Stomach (tissue), 9 donors: Measurements from ENCODE around the gene RPRD1B. TPM values are rescaled to one million over a fixed set of nuclear protein-coding genes. Genes with fewer than 3 reads are reported as not detected.

Source experiments
- DNase-seq, 2 donors: peaks; one replicate each; pipeline versions ENCODE4 v3.0.0 to v3.0.0-alpha.2; 2013 to 2019
- H3K27ac ChIP-seq, 5 donors: fragments of 200-600 bp in 4 of 5; sonication (generic) in 4 of 5; one replicate each; pipeline ENCODE4 v1.5.1; 2013 to 2019; ENCODE audit warnings: mild to moderate bottlenecking in 1 of 5, moderate library complexity in 1 of 5
- H3K27me3 ChIP-seq, 3 donors: fragments of 200-600 bp; sonication (generic); one replicate each; pipeline ENCODE4 v1.5.1; 2017 to 2019; ENCODE audit warnings: mixed run types in 1 of 3
- H3K36me3 ChIP-seq, 4 donors: fragments of 200-600 bp; sonication (generic); 1 replicate in 3 of 4; 2 replicates in 1 of 4; pipeline ENCODE4 v1.5.1; 2016 to 2019
- H3K4me1 ChIP-seq, 4 donors: fragments of 200-600 bp; sonication (generic); one replicate each; pipeline ENCODE4 v1.5.1; 2016 to 2019
- H3K4me3 ChIP-seq, 4 donors: fragments of 200-600 bp; sonication (generic) in 3 of 4; one replicate each; pipeline ENCODE4 v1.5.1; 2016 to 2019; ENCODE audit warnings: mild to moderate bottlenecking in 1 of 4
- H3K9me3 ChIP-seq, 4 donors: fragments of 200-600 bp; sonication (generic); one replicate each; pipeline ENCODE4 v1.5.1; 2016 to 2019
- CTCF ChIP-seq, 7 experiments: fragments of 450-650 bp in 4 of 7; fragments of 200-600 bp in 3 of 7; sonication (generic) in 3 of 7; IDR thresholded peaks; one replicate each; pipeline ENCODE4 v1.5.1; 2016 to 2019; ENCODE audit warnings: antibody characterized with exemption in 7 of 7, control low read depth in 2 of 7, mild to moderate bottlenecking in 1 of 7
- EP300 ChIP-seq: sonication (generic); formaldehyde crosslinking; IDR thresholded peaks from one replicate; pipeline ENCODE4 v1.6.1; 2017; ENCODE audit warnings: antibody characterized with exemption
- POLR2A ChIP-seq, 4 donors: fragments of 450-650 bp; IDR thresholded peaks; one replicate each; pipeline ENCODE4 v1.6.1; 2016; ENCODE audit warnings: antibody characterized with exemption in 4 of 4, control low read depth in 2 of 4, mild to moderate bottlenecking in 1 of 4, moderate library complexity in 1 of 4
- POLR2AphosphoS5 ChIP-seq, 3 donors: sonication (generic); formaldehyde crosslinking; IDR thresholded peaks; one replicate each; pipeline ENCODE4 v1.6.1; 2016; ENCODE audit warnings: antibody characterized with exemption in 3 of 3
- WGBS, 5 donors: extraction: QIAGEN DNeasy Blood & Tissue Kit in 3 of 5; methylation state at CpG; one replicate each; pipeline versions ENCODE4 v1.1.5 to v1.1.7; 2013 to 2018; 5-methylcytosine and 5-hydroxymethylcytosine counted together
- intact Hi-C: fragments of 100-400 bp; cut with DNase I; formaldehyde crosslinking; loops from one replicate; pipeline ENCODE4 v1.15.1; 2023; ENCODE audit warnings: low total_unique reads
- polyA plus RNA-seq, 3 donors: library from polyadenylated mRNA; stranded (reverse); fragments of 200-250 nt; gene quantifications; one replicate each; pipeline ENCODE4 v1.2.3, GENCODE V29; 2013
- total RNA-seq, 5 donors: library from RNA; depleted of rRNA; stranded (reverse); fragments of >200 nt; gene quantifications; one replicate each; pipeline versions ENCODE4 v1.1.0 to v1.2.3, GENCODE V29; 2014 to 2016
- donor health status: healthy with polysubstance abuse.
- donor health status: Bipolar disorder and iron deficiency.
- donor health status: healthy.

RPRD1B gene
- total and polyA plus RNA-seq, 8 donors, result 8.0 to 60.0 (median 17.8) TPM

DNA sequence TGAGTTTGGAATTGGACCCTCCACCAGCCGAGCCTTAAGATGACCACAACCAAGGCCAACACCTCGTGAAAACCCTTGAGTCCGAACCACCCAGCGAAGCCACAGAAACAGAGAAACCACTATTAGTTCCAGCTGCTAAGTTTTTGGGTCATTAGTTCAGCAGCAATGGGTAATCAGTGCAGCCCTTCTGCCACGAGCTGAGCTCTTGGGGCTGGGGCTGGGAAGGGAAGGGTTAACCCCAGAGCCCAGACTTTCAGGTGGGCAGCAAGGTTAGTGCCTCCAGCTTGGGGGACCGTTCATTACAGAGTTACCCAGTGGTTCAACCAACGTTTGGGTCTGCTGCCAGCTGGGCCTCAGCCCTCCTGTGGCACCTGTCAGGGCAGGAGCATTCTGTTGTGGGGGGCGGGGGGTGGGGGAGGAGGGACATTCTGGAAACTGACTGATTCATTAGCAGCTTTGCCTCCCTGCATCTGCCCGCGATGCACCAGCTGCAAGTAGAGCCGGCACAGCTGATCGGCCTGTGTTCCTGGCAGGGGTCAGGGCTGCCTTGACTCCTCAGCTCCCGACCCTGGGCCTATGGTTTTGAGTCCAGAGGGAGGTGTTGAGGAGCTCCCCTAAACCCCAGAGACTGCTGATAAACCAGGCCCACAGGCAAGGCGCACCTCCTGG lies 78.8 kb downstream of the RPRD1B start:
- no peak for DNase-seq
- Histone ChIP-seq H3K27me3 (no peaks in the 10 kb centered on the region), H3K27ac (no peak overlapping the region), H3K4me3 (no peak overlapping the region), H3K36me3 (no peaks in the 10 kb centered on the region), H3K4me1 (peaks cover 15 to 42% (median 31%) of the 10 kb centered on the region in 4 donors), H3K9me3 (no peaks in the 10 kb centered on the region)
- intact Hi-C loops, result no loop called here
- TF ChIP-seq POLR2AphosphoS5 (IDR thresholded peaks at IDR 0.05), result no peak
- no peak for TF ChIP-seq CTCF (IDR thresholded peaks at IDR 0.05)
- TF ChIP-seq EP300, result no peak
- TF ChIP-seq POLR2A (IDR thresholded peaks at IDR 0.05), result no peak
- WGBS, 5 donors, result 86 to 92% (median 90%) methylated on average over 7 to 14 of the region's 14 CpGs

DNA sequence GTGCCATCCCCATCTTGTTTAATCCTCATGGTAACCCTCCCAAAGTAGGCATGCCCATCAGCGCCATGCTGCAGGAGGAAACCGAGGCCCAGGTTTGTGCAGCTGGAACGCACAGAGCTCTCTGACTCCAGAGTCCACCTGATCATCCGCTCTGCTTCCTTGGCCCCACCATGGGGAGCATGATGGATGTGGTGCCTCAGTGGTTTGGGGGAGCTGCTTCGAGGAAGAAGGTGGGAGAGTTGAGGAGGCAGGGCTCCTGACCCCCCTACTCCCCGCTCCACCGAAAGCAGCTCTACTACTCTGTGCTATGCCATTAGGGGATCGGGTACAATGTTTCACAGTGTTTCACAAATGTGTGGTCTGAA lies 79.4 kb downstream of the RPRD1B start:
- no peaks in the 10 kb centered on the region for H3K36me3 ChIP-seq
- no peak for TF ChIP-seq POLR2A (IDR thresholded peaks at IDR 0.05)
- TF ChIP-seq CTCF (IDR thresholded peaks at IDR 0.05), result no peak
- no peak for TF ChIP-seq POLR2AphosphoS5 (IDR thresholded peaks at IDR 0.05)
- 96 to 98% (median 97%) methylated on average over 5 to 8 of the region's 8 CpGs for WGBS, 5 donors
- H3K4me3 ChIP-seq, result no peak overlapping the region
- DNase-seq, result no peak
- no peaks in the 10 kb centered on the region for H3K9me3 ChIP-seq
- intact Hi-C loops, result no loop called here
- H3K27ac ChIP-seq, result no peak overlapping the region
- no peaks in the 10 kb centered on the region for H3K27me3 ChIP-seq
- H3K4me1 ChIP-seq, result peaks cover 15 to 42% (median 31%) of the 10 kb centered on the region in 4 donors

DNA sequence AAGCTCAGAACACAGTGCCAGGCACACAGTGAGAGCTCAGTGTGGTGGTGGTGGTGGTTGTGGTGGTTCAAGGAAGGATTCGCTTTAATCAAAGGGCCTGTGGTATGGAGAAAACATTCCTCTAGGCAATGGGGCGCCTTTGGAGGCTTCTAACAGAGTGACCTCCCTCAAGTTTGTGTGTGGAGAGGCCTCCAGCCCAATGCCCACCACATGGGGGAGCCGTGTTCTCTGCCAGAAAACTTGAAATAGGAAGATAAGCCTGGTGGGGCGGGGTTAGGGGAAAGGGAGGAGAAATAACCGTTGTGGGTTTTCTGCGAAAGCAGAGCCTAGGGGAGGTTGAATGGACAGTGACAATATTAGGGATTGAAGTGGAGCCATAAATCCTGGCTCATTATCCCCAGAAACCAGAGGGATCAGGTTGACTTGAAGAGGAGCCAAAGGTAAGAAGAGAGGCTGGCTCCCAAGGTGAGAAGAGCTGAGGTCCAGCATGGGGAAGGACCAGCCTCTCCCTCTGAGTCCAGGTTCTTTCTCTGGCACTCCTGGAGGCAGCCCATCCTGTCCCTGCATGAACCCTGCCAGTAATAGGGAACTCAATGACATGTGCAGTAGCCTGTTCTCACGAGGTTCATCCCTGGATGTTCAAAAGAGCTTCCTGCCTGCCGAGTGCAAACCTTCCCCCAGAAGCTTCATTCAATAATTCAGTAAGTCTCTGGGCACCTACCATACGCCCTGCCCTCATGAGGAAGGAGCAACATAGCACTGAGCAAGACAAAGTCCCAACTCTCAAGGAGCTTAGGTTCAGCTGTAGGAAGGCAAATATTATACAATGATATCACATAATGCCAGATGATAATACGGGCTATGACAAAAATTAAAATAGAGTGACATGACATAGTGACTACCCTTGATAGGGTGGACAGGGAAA lies 80.1 kb downstream of the RPRD1B start:
- 43 to 61% (median 52%) methylated on average over 10 of the region's 10 CpGs for WGBS, 5 donors
- H3K4me1 ChIP-seq, result peaks cover 15 to 34% (median 24%) of the 10 kb centered on the region in 4 donors
- no peaks in the 10 kb centered on the region for H3K27me3 ChIP-seq
- H3K36me3 ChIP-seq, result no peaks in the 10 kb centered on the region
- no peak overlapping the region for H3K4me3 ChIP-seq
- H3K9me3 ChIP-seq, result no peaks in the 10 kb centered on the region
- no peak overlapping the region for H3K27ac ChIP-seq
- peak in 1 of 2 donors; percentile 67 for DNase-seq
- intact Hi-C loops, result no loop called here
- TF ChIP-seq POLR2A (IDR thresholded peaks at IDR 0.05) (no peak), CTCF (IDR thresholded peaks at IDR 0.05) (peak in 1 of 7 experiments; percentile 10)

DNA sequence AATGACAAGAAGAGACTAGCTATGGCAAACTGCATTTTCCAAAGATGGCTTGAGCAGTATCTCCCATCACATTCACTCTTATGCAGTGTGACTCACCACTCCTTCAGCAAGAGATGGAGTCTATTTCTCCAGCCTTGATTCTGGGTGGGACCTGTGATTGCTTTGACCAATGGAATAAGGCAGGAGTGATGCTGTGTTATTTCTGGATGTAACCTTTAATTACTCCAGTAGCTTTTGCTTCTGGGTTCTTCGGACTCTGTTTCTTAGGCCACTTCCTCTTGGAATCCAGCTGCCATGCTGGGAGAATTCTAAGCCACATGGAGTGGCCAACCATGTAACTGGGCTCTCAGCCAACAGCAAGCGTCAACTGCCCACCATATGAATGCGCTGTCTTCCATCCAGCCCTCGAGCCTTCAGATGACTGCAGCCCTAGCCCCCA lies 80.8 kb downstream of the RPRD1B start:
- no peak for DNase-seq
- intact Hi-C loops, result no loop called here
- H3K9me3 ChIP-seq, result no peaks in the 10 kb centered on the region
- H3K4me3 ChIP-seq, result no peak overlapping the region
- no peaks in the 10 kb centered on the region for H3K36me3 ChIP-seq
- H3K27me3 ChIP-seq, result no peaks in the 10 kb centered on the region
- H3K27ac ChIP-seq, result no peak overlapping the region
- 90 to 99% (median 95%) methylated on average over 4 of the region's 4 CpGs for WGBS, 5 donors
- TF ChIP-seq POLR2AphosphoS5 (IDR thresholded peaks at IDR 0.05) (no peak), EP300 (no peak), CTCF (IDR thresholded peaks at IDR 0.05) (no peak)
- H3K4me1 ChIP-seq, result peaks cover 13 to 27% (median 19%) of the 10 kb centered on the region in 4 donors
